SHP77 treated with DMSO at 0.1 percent for 48 hours (cell line): ENCODE data around the gene IQSEC3.

ENCODE experiments used
- DNase-seq: peaks from one replicate; lab custom pipeline; 2025; lab: John Stamatoyannopoulos, UW

Gene IQSEC3

DNA sequence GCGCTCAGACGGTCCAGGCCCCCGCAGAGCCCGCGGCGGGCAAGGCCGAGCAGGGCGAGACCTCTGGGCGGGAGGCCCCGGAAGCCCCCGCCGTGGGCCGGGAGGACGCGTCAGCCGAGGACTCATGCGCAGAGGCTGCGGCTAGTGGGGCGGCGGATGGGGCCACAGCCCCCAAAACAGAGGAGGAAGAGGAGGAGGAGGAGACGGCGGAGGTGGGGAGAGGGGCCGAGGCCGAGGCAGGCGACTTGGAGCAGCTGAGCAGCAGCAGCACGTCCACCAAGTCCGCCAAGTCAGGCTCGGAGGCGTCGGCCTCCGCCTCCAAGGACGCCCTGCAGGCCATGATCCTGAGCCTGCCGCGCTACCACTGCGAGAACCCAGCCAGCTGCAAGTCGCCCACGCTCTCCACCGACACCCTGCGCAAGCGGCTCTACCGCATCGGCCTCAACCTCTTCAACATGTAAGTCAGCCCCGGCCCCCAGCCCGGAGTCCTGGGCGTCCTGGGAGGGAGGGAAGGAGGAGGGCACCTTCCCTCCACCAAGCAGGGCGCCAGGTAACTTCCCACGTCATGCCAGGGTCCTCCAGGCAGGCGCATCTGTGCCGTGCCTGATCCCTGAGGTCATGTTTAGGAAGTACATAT lies 72.4 kb downstream of the IQSEC3 start:
- no peak for DNase-seq

- no peak for DNase-seq
Observed at GRCh38 chr12:139585-139984, 73.0 kb downstream of the IQSEC3 start.

- DNase-seq = no peak
Observed at GRCh38 chr12:140162-140561, 73.6 kb downstream of the IQSEC3 start.

- DNase-seq = no peak
Observed at GRCh38 chr12:143964-144649, 77.5 kb downstream of the IQSEC3 start.

DNA sequence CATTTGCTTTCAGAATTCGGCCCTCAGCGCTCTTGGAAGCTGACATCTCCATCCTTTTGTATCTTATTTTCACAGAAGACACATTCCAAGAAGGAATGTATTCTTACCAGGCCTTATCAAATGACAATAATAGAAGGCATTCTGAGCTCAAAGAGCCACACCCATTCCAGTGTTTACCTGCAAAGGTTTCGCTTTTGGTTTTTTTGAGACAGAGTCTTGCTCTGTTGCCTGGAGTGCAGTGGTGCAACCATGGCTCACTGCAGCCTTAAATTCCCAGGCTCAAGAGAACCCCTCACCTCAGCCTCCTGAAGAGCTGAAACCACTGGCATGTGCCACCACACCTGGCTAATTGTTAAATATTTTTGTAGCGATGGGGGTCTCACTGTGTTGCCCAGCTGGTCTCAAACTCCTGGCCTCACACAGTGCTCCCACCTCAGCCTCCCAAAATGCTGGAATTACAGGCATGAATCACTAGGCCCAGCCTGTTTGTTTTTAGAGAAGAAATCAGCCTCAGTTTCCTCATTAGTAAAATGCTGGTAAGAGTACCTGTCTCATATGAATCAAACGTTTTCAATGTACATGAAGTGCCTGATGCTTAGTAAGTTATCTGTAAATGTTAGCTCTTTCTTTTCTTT lies 78.2 kb downstream of the IQSEC3 start:
- DNase-seq = no peak

- DNase-seq = no peak
Observed at GRCh38 chr12:145369-145960, 78.9 kb downstream of the IQSEC3 start.

DNA sequence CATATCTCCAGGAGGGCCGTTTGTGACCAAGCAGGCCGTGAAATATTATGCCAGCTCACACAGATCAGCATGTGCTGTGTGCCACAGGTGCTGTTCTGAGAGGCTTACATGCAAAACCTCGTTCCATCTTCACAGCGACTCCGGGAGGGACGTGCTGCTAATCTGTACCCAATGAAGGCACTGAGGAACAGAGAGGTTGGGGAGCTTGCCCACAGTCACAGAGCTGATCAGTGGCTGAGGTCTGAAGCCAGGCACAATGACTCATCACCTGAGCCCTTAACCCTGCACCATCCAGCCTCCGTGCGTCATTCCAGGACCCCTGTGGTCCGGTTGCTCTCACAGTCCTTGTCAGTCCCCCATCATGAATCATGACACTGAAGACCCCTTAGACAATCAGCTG lies 80.7 kb downstream of the IQSEC3 start:
- no peak for DNase-seq

DNA sequence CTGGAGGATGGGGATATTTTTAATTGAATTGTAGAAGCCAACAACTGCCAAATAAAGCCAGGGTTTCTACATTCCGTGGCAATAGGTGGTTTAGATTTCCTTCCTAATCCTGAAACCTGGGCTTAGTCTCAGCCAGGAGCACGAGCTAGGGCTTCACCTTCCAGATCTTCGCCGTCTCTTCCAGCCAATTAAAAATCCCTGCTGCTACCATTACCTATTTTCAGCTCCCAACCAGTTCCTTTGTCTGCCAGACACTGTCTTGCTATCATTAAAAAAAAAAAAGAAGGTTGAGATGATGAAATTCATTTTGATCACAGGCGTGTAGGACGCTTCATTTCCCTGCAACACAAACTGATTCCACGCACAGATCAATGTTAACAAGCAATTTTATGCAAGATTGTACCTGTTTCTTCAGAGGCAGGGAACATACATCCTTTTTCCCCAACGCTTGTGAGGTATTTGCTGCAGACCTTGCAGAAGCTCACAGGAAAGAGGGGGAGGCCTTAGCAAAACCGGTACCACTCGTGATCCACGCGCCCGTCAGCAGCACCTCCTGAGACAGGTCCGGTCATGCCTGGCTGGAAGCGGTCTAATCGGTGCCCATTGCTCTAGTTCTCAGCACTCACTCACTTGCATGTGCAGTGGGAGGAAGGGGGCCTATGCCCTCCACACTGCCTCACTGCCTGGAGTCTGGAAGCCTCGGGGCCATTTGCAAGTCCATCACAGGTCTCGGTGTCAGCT lies 82.3 kb downstream of the IQSEC3 start:
- DNase-seq = no peak

- DNase-seq = no peak
Observed at GRCh38 chr12:151579-151978, 85.0 kb downstream of the IQSEC3 start.

DNA sequence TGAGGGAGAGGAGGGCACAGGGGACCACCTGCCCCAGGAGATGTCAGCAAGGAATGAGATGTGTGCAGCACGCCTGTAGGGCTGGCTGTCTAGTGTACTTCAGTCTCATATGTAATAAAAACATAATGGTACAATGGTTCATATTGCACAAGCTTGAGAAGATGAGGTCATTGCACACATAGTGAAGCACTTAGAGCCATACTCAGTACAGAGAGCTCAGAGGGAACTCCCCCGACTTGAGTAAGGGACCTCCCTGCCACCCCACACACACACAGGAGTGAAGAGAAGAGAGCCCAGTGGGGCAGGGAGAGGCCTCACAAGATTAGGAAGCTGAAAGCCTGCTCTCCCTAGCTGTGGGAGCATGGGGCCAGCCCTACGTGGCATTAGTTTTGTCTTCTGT lies 85.9 kb downstream of the IQSEC3 start:
- DNase-seq = no peak

DNA sequence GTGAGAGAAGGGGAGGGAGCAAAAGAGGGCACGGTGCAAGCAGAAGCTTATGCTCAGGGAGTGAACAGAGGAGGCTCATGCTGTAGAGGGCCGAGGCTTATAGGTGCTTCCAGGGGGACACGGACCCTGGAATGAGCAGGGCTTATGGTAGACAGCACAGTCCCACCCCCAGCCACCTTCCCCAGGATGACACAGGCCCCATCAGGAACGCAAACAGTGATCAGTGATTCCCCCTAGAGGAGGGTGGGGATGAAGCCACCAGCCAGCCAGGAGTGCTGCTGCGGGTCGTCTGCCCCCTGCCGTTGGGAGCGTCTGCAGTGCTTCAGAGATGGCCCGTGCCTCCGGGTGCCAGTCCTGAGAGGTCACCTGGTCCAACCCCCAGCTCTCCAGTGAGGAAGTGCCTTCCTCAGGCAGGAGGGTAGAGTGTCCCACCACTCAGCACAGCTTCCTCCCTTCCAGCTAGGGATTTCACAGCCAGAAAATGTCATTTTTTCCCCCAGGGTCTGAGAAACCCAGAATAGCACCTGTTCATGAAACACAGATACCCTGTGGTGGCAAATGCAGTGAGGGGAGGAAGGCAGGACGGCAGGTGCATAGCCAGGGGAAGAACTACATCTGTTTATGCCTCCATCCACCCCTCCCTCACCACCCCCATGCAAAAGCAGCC lies 86.6 kb downstream of the IQSEC3 start:
- no peak for DNase-seq

DNA sequence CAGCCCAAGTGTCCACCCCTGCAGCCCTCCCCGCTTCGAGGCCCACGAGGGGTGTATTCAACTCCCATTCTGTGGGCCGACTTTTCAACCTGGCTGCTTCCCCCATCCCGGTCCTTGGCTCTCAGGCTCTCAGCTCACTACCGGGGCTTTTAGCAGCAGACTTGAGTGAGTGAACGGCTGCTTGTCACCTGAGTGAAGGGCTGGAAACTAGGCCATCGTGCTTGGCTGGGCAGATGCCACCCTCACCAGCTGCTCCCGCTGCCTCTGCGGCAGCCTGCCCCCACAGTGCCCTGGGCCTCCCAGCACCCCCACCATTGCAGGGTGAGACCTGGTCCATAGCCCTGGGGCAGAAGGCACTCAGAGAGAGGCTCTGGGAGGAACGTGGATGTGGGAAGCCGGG lies 87.5 kb downstream of the IQSEC3 start:
- DNase-seq = no peak

- no peak for DNase-seq
Observed at GRCh38 chr12:155006-155405, 88.4 kb downstream of the IQSEC3 start.

DNA sequence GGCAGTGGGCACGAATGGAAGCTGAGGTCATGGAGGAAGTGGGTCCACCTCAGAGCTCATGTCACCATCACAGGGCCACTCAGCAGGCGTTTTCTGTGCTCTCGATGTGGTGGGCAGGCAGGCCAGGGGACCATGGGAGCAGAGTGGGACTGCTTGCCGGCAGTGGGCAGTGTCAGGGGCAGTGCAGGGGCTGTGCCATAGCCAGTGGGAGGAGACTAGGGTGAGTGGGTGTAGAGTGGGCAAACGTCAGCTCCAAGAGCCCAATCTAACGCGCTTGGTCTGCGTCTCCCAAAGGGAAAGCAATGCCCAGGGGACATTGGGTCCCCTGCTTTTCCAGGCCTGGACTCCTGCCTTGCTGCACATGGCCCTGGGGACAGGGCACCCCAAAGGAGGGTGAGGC lies 89.1 kb downstream of the IQSEC3 start:
- DNase-seq = no peak

DNA sequence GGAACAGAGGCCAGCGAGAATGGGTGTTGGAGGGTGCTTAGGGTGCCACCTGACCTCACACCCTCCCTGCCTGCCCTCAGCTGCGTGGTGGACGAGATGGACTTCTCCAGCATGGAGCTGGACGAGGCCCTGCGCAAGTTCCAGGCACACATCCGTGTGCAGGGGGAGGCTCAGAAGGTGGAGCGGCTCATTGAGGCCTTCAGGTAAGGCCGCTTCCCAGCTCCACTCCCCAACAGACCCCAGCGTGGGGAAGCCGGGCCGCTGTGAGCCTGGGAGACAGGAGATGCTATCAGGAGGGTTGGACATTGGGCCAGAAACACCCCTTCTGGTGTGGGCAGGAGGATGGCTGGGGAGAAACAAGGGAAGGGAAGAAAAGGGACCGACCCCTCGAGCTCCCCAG lies 90.4 kb downstream of the IQSEC3 start:
- no peak for DNase-seq

- DNase-seq = no peak
Observed at GRCh38 chr12:157644-158043, 91.1 kb downstream of the IQSEC3 start.

GRCh38 chr12:159156-159782 lies 92.7 kb downstream of the IQSEC3 start:
- DNase-seq = no peak

GRCh38 chr12:160858-161257 lies 94.3 kb downstream of the IQSEC3 start:
- DNase-seq = no peak

DNA sequence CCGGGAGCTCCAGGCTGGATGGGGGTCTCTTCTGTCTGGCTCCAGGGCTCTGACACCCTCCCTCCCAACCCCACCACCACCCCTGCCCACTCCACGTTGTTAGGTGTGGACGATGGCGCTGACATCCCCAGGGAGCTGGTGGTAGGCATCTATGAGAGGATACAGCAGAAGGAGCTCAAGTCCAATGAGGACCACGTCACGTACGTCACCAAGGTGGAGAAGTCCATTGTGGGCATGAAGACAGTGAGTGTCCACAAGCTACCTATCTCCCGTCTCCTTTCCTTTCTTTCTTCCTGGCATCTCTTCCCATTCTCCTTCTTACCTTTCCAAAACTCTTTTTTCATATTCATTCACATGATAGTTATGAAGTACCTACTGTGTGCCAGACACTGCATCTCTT lies 95.3 kb downstream of the IQSEC3 start:
- DNase-seq = no peak

DNA sequence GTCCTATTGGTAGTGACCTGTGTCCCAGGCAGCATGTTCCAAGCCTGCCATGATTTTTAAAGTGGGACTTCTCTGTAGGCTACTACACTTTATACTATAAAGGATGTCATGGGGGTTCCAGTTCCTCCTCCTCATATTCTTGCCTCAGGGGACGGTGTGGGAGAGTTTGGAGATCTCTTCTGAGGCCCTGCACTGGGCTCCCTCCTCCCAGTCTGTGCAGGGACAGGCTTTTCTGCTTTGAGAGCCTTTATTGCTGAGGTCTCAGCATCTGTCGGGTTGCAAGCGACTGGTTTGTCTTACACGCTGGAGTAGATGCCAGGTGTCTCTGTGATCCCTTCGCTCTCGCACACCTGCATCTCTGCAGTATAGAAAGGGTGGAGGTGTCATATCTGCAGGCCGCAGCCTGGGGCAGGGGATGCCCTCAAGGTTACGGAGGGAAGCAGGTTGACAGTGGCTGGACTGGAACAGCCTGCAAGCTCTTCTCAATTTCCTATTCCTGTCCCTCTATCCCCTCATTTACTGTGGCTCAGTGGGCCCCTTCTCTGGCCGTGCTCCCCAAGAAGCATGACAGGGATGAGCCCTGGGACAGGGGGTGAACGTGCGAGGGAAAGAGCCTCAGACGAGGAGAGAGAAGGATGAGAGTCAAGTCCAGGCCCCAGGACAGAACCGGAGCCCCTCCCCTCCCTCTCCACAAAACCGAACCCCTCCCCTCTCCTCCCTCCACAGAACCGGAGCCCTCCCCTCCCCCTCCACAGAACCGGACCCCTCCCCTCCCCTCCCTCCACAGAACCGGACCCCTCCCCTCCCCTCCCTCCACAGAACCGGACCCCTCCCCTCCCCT lies 96.1 kb downstream of the IQSEC3 start:
- no peak for DNase-seq
